Type B pancreatic cell (in vitro differentiated cells): ENCODE results near the gene RENBP. TPM values are rescaled to one million over a fixed set of nuclear protein-coding genes. Genes with fewer than 3 reads are reported as not detected.

Source experiments
- DNase-seq: peaks from one replicate; pipeline ENCODE4 v3.0.0; 2021; ENCODE audit warnings: mixed read lengths; ENCODE audit not compliant: unreplicated experiment; ENCODE audit errors: extremely low spot score
- H3K27ac Mint-ChIP-seq: 2 replicates; pipeline ENCODE4 v1.8.0; 2021; ENCODE audit warnings: mild to moderate bottlenecking, mixed read lengths
- H3K27me3 Mint-ChIP-seq: 2 replicates; pipeline ENCODE4 v1.8.0; 2021; ENCODE audit warnings: mixed read lengths
- H3K36me3 Mint-ChIP-seq: 2 replicates; pipeline ENCODE4 v1.8.0; 2021; ENCODE audit warnings: mixed read lengths
- H3K4me1 Mint-ChIP-seq: one replicate; pipeline ENCODE4 v1.8.0; 2021; ENCODE audit warnings: mixed read lengths; ENCODE audit not compliant: unreplicated experiment
- H3K4me3 Mint-ChIP-seq: 2 replicates; pipeline ENCODE4 v1.8.0; 2021; ENCODE audit warnings: mild to moderate bottlenecking, mixed read lengths
- H3K9me3 Mint-ChIP-seq: 2 replicates; pipeline ENCODE4 v1.8.0; 2021; ENCODE audit warnings: mixed read lengths
- total RNA-seq: library from RNA; stranded (reverse); gene quantifications from 2 replicates; pipeline ENCODE4 v1.2.1, GENCODE V29; 2021; ENCODE audit warnings: low replicate concordance
- TF ChIP-seq, protein P1 (sequence below): fragments of 200-600 bp; sonication (generic); conservative IDR thresholded peaks from 2 replicates; pipeline ENCODE4 v1.5.0; 2021; ENCODE audit warnings: antibody characterized with exemption, mild to moderate bottlenecking

Gene RENBP
- total RNA-seq, 1 donor from 2014 or later: 6.7 TPM

DNA sequence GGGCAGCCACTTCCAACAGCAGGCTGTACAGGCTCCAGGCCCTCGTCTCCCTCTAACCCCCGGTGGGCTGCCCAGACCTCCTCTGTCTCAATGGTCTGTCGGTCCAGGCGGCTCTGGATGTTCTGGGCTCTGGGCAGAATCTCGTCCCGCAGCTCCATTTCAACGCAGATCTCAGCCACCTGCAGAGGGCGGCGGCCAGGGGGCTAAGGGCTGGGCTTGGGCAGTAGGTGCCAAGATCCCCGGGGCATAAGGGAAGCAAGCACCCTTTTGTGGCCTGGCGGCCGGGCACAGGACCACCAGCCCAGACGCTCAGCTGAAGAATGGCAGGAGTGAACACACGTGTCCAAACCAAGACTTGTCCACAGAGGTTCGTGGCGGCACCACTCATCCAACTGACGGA, 30.7 kb downstream of the RENBP start:
- no peaks in the 10 kb centered on the region for H3K4me1 Mint-ChIP-seq
- no peak overlapping the region for H3K4me3 Mint-ChIP-seq
- H3K27me3 Mint-ChIP-seq: no peaks in the 10 kb centered on the region
- H3K36me3 Mint-ChIP-seq: no peaks in the 10 kb centered on the region
- H3K9me3 Mint-ChIP-seq: no peaks in the 10 kb centered on the region
- DNase-seq: no peak
- no peak overlapping the region for H3K27ac Mint-ChIP-seq
- TF ChIP-seq, protein P1, sequence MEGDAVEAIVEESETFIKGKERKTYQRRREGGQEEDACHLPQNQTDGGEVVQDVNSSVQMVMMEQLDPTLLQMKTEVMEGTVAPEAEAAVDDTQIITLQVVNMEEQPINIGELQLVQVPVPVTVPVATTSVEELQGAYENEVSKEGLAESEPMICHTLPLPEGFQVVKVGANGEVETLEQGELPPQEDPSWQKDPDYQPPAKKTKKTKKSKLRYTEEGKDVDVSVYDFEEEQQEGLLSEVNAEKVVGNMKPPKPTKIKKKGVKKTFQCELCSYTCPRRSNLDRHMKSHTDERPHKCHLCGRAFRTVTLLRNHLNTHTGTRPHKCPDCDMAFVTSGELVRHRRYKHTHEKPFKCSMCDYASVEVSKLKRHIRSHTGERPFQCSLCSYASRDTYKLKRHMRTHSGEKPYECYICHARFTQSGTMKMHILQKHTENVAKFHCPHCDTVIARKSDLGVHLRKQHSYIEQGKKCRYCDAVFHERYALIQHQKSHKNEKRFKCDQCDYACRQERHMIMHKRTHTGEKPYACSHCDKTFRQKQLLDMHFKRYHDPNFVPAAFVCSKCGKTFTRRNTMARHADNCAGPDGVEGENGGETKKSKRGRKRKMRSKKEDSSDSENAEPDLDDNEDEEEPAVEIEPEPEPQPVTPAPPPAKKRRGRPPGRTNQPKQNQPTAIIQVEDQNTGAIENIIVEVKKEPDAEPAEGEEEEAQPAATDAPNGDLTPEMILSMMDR: no peak

- Mint-ChIP-seq H3K4me1 (no peaks in the 10 kb centered on the region), H3K36me3 (no peaks in the 10 kb centered on the region), H3K9me3 (no peaks in the 10 kb centered on the region), H3K27ac (no peak overlapping the region), H3K27me3 (no peaks in the 10 kb centered on the region), H3K4me3 (no peak overlapping the region)
- no peak for DNase-seq
- TF ChIP-seq, protein P1: no peak
Observed at GRCh38 chrX:153913211-153913610, 31.2 kb downstream of the RENBP start.

DNA sequence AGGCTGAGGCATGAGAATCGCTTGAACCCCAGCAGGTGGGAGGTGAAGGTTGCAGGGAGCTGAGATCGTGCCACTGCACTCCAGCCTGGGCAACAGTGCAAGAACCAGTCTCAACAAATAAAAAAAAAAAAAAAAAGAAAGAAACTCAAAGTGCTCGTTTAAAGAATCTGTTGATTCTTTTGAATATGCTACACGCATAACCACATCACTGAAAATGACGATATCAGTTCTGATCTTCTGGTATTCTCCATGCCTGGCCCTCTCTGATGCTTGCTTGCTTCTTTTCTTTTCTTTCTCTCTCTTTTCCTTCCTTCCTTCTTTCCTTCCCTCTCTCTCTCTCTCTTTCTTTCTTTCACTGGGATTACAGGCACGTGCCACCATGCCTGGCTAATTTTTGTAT, 32.6 kb downstream of the RENBP start:
- no peak for DNase-seq
- H3K36me3 Mint-ChIP-seq: no peaks in the 10 kb centered on the region
- no peaks in the 10 kb centered on the region for H3K27me3 Mint-ChIP-seq
- TF ChIP-seq, protein P1: no peak
- H3K4me3 Mint-ChIP-seq: no peak overlapping the region
- H3K27ac Mint-ChIP-seq: no peak overlapping the region
- no peaks in the 10 kb centered on the region for H3K4me1 Mint-ChIP-seq
- H3K9me3 Mint-ChIP-seq: no peaks in the 10 kb centered on the region

- TF ChIP-seq, protein P1: no peak
- H3K4me1 Mint-ChIP-seq: no peaks in the 10 kb centered on the region
- no peak overlapping the region for H3K27ac Mint-ChIP-seq
- H3K27me3 Mint-ChIP-seq: no peaks in the 10 kb centered on the region
- H3K9me3 Mint-ChIP-seq: no peaks in the 10 kb centered on the region
- H3K36me3 Mint-ChIP-seq: no peaks in the 10 kb centered on the region
- H3K4me3 Mint-ChIP-seq: no peak overlapping the region
- DNase-seq: no peak
Observed at GRCh38 chrX:153910446-153910845, 34.0 kb downstream of the RENBP start.

- H3K4me1 Mint-ChIP-seq: no peaks in the 10 kb centered on the region
- H3K9me3 Mint-ChIP-seq: no peaks in the 10 kb centered on the region
- DNase-seq: no peak
- TF ChIP-seq, protein P1: no peak
- H3K27me3 Mint-ChIP-seq: no peaks in the 10 kb centered on the region
- H3K4me3 Mint-ChIP-seq: no peak overlapping the region
- H3K36me3 Mint-ChIP-seq: no peaks in the 10 kb centered on the region
- no peak overlapping the region for H3K27ac Mint-ChIP-seq
Observed at GRCh38 chrX:153909980-153910360, 34.5 kb downstream of the RENBP start.
